A204.1 (cell line): ENCODE data around the gene DTNBP1.
A peak's percentile ranks its signal among the peaks of the same experiment; 100 is the strongest.

Experiments used
- FAIRE-seq: peaks from 2 replicates; lab custom pipeline; 2012; peaks lifted over from hg19 to GRCh38; lab: Jason Lieb, UNC

The DTNBP1 gene, protein sequence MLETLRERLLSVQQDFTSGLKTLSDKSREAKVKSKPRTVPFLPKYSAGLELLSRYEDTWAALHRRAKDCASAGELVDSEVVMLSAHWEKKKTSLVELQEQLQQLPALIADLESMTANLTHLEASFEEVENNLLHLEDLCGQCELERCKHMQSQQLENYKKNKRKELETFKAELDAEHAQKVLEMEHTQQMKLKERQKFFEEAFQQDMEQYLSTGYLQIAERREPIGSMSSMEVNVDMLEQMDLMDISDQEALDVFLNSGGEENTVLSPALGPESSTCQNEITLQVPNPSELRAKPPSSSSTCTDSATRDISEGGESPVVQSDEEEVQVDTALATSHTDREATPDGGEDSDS

DNA sequence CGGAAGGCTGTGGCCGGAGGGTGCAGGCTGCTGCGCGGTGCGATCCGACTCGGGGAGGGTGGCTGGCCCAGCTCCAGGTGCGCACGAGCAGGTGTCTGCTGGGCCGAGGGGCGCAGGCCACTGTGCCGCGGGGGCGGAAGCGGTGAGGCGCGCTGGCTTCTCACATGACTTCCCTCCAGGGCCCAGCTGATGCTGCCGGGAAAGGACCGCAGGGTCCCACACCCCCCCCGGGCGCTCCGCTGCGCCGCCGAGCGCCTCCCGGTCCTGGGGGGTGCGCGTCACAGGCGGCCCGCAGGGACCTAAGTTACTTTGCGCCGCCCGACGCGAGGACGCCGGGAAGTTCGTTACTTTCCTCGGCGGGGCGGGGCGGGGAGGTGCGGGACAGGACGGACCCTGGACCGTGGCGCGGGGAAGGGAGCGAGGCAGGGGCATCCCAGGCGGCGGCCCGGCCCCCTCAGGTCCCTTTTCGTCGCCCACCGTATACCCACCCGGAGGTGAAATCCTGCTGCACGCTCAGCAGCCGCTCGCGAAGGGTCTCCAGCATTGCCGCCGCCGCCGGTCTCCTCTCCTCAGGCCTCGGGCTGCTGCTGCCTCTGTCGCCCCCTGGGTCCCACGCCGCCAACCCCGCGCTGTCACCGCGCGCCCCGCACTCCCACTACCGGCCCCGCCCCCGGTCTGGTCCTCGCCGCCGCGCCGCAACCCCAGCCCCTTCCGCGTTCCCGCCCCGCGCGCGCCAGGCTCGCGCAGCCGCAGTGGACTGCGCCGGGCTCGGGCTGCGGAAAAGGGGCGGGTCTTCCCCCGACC is at the start of gene DTNBP1:
DTNBP1 (minus strand) TSS at position 703 of the 804 bp plus-strand sequence; CDS start at position 544, 159 bp downstream.
- no peak for FAIRE-seq

DNA sequence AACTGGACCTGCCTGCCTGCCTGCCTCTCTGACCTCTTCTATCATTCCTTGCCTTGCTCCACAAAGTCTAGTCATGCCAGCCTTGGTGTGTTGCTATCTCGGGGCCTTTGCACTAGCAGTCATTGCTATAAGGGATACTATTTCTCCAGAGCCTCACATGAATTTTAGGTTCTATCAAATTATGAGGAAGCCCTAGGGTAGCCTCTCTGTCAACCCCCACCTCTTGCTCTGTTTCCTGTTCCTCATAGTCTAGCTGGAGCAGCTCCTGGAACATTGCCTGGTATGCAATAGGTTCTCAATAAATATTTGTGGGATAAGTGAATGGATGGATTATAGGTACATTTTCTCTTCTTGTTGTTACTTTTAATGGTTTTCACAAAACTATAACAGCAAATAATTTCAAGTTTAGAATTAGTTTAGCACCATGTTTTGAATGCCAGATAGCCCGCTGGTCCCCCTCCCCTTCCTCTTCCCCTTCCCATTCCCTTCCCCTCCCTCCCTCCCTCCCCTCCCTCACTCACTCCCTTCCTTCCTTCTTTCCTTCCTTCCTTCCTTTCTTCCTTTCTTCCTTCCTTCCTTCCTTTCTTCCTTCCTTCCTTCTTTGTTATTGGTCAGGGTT is 46.9 kb upstream of the DTNBP1 start:
- FAIRE-seq = no peak

DNA sequence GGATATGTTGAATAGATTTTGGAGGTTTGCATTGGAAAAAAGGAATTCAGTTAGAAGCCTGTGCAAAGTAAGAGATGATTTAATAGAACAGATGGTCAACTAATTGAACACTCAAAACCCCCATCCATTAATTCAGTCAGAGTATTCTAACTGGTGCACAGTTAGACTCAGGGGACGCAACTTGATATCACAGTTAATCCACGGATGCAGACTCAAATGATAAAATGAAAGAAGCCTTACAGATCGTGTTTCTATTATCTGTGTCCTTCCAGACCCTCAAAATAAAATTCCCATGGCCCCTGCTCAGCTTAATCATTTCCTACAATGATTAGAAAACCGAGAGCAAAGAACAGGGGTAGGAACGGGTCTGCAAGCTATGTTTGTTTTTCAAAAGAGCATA is 45.4 kb upstream of the DTNBP1 start:
- FAIRE-seq = no peak

DNA sequence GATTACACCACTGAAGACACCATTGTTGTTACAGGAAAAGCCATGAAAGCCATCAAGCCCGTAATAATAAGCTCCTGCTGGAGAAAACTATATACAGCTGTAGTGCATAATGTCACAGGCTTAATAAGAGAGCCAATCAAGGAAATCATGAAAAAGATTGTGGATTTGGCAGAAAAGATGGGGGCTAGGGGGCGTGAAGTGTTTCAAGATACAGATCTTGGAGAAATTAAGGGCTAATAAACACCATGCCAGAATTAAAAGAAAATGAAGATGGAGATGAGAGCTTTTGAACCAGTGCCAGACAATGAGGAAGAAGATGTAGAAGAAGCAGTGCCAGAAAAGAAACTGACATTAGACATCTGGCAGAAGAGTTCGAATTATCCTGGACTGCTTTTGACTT is 43.2 kb upstream of the DTNBP1 start:
- FAIRE-seq = no peak

DNA sequence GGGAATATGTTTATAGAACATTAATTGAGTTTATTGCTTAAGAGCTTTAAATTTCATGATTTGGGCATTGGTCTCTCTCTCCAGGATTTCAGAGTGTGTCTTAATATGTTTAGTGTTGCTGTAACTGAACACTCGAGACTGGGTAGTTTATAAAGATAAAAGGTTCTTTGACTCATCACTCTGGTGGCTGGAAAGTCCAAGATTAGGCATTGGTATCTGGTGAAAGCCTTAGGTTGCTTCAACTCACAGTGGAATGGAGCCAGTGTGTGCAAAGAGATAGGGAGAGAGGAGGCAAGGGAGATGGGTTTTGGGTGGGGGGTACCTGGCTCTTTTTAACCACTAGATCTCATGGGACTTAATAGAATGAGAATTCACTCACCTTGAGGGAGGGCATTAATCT is 35.6 kb upstream of the DTNBP1 start:
- no peak for FAIRE-seq

DNA sequence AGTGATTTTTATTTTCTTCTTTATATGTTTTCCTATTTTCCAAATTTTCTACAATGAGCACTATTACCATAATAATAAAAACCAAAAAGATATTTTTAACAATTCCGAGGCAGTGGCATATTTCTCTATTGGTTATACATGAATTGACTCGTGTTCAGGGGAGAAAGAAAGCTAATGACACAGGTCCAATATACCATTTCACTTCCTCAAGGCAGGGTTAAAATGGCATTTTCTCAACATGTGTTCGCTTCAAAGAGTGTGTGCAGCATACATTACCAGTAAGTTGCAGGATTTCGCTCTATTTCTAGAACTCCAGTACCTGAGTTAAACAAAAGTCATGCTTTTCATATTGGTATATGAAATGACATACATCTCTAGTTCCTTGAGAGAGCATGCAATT is 35.1 kb upstream of the DTNBP1 start:
- FAIRE-seq = no peak

DNA sequence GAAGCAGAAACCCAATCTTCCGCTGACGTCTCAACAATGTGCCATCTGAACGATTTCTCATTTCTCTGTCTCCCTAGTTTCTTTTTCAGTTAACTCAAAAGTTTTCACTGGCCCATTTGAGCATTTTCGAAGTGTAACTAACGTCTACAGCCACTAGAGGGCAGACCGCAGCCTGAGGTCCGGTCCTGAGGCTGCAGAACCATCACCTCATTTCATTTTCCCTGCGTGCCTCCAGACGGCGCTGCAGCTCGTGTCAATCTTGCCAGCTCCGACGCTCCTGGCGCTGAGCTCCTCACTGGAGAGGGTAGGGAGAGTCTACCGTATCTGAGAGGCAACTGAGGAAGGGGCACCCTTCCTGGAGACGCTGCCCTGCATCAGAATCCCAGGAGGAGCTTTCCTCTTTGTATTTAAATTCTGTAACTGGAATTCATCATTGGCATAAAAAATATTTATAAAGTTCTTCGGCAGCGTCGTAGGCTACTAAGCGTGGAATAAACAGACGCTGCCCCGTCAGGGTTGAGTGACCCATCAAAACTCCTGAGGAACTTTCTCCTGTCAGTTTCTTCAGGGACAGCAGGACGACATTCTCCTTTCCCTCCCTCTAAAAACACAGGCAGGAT is 28.5 kb upstream of the DTNBP1 start:
- peak; percentile 68 for FAIRE-seq

DNA sequence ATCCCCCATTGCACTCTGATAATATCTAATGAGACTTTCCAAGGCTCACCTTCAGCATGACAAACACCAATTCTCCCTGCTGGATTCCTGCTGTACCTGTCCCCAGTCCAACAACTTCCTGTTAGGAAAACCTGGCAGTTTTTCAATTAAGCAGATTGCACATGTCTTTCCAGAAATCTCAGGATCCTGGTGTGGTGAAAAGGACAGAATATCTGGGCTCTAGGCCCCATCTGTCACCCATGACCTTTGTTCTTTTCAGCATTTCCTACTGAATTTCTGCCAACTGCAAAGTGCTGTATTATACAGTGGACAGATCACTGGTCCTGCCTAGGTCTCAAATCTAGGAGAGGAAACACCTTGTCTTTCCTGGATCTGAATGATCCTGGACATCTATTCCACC is 27.7 kb upstream of the DTNBP1 start:
- no peak for FAIRE-seq

DNA sequence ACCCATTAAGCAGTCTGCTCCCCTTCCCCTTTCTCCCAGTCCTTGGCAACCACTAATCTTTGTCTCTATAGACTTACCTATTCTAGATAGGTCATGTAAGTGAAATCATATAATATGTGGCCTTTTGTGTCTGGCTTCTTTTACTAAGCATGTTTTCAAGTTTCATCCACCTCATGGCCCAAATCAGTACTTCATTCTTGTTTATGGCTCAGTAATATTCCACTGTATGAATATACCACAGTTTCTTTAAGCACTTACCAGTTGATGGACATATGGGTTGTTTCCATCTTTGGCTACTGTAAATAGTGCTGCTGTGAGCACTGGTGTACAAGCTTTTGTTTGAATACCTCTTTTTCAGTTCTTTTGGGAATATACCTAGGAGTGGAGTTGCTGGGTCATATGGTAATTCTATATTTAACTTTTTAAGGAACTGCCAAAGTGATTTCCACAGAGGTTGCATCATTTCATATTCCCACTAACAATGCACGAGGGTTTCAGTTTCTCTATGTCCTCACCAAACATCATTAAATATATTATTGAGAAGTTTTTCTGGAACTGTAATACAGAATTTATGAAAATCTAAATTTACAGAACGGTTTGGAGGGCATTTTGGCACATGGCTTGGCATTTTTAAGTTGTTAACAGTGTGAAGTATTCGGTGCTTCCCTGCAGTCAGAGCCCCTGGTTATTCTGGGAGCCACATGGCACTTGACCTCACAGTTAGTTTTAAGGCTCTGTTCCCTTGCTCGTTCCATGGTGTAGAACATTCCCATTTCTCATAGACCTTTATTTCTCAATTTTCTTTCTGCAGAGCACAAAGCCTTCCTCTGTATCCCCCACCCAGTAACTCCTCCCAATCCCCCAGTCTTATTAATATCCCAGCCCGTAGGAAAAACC is 27.0 kb upstream of the DTNBP1 start:
- FAIRE-seq = no peak

DNA sequence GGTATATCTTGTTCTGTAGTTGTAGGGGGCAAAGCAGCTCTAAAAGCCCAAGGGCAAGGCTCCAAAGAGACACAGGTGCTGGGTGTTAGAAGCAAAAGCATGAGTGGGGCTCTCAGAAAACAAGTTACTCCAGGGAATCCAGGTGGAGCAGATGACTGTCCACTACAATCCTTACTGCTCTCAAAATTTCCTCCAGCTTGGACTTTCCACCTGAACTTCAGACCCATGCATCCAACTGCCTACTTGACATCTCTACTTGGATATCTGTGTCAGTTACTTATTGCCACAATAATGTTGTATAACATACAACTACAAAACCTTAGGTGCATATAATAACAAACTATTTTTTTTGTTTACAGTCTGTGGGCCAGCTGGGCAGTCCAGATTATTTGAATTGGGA is 22.8 kb upstream of the DTNBP1 start:
- no peak for FAIRE-seq

DNA sequence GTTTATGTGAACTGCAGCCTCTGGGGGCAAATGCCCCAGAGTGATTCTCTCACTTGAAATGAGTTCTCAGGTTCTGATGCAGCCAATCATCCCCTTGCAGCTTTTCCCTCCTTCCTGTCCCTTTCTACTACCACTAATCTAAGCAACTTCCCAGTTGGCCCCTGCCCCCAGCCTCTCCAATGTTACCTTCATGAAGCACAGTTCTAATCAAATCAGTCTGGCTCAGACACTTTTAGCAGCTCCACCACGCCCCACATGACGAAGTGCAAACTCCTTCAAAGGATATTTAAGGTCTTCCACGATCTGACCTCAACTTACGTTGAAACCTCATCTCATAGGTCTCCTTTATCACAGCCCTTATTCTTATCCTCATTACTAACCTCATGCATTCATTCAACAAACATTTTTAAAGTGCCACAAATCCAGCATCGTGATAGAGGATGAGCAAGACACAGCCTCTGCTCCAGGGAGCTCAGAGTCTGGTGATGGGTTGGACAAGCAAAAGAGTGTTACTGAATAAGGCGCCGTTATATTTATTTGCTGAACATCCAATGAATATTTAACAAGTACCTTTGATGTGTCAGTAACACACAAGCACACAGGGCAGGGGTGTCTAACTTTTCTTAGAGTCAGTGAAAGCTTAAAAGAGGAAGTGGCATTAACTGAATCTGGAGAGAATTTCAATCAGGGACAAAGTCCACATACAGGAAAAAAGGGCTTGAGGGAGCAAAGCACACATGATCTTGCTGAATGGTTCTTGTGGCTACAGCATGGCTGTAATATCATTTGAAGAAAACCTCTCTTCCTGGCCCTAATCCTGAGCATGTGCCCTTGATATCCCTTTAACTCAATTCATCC is 20.4 kb upstream of the DTNBP1 start:
- FAIRE-seq = no peak

DNA sequence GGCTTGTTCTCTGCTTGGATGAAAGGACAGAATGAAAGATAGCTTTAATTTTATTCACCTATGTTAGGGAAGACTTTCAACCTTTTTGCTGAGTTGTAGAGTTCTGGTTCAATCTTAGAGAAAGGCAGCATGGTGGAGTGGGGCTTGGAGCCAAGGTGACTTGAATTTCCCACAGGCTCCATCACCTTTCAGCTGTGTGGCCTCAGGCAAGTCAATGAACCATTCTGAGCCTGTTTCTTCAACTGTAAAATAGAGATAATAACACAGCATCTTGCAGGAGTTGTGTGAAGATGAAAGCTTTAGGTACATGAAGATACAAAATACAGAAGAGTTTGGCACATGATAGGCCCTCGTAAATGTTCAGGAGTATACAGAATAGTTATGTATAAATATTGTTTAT is 19.1 kb upstream of the DTNBP1 start:
- no peak for FAIRE-seq

DNA sequence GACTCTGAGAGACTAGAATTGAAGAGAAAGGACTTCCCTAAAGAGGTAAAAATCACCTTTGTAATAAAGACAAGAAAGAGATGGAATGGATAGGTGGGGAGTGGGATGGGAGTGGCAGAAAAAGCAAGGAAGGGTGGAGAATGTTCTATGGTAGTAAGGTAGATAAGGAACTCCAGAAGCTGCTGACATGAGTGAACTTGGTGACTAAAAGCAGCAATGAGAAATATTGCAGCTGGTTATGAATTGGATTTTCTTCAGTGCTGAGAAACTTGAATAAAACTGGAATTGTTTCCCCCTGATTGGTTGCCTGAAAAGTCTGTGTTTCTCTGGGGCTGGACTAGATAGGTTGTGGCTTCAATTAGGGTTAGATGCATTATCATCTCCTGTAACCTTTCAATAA is 15.7 kb upstream of the DTNBP1 start:
- FAIRE-seq = no peak

DNA sequence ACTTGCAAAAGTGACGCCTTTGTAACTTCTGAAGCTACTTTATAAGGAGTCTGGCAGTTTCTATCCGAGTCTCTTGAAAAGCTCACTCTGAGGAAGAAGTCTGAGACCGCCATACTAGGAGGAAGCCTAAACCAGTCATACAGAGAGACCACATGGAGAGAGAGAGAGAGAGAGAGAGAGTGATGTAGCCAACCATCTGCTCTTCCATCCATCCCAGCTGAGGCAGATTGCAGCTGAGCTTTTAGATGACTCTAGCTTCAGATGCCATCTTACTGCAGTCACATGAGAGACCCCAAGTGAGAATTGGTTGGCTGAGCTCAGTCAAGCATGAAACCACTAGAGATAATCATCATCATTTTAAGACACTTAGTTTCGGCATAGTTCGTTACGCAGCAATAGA is 15.0 kb upstream of the DTNBP1 start:
- FAIRE-seq = no peak

DNA sequence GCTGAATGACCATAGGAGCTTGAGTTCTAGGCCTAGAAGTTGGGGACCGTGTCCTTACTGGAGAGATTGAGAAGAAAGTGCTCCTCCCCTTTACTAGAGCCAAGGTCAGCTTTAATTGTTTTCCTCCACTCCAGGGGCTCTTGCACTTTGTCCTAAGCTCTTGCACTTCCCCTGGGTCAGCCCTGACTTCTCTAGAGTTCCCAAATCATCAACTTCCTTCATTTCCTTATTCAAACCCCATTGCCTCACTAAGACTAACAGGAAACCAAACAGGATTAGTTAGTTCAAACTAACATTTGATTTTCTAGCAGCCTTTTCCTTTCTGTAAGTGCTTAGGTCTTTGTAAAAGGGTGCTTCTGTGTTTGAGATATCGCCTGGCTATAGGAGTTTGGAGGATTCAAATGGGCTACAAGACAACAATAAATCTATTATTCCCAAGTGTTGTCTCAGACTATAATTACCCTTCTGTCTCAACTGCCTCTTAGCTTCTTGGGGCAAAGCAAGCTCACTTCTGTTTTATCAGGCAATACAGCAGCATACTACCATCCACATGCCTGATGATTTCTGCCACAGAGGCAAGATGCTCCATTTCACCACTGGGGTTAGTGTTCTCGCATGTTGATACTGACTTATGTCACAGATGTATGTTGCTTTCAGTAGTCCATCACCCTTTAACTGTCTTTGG is 12.8 kb upstream of the DTNBP1 start:
- no peak for FAIRE-seq

DNA sequence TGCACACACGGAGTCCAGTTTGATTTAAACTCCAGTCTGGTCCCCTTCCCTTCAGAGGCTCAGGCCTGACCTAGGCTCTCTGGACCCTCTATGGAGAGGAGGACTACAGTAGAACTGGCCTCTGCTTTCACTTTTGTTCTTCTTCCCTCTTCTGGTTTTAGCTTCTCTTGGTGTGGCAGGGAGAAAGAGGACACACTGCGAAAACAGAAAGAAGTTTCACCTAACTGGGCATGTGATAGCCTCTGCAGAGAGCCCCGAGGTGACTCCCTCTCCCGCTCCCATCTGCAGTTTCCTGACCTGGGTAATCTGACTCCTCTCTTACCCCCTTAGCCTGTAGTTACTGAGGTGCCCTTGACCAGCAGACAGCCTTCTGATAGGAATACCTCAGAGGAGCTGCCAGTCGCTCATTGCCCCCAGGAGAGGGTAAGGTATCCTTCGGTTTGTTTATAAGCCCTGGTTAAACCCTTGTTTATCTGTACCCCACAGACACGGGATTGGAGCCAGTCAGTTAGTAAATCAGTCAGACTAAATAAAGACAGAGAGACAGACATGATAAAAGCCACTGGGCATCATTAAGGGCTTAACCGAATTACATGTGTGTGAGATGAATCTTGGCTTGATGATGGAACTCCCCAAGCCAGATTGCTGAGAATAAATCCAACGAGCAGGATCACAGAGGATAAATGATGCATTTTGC is 12.0 kb upstream of the DTNBP1 start:
- FAIRE-seq = no peak

DNA sequence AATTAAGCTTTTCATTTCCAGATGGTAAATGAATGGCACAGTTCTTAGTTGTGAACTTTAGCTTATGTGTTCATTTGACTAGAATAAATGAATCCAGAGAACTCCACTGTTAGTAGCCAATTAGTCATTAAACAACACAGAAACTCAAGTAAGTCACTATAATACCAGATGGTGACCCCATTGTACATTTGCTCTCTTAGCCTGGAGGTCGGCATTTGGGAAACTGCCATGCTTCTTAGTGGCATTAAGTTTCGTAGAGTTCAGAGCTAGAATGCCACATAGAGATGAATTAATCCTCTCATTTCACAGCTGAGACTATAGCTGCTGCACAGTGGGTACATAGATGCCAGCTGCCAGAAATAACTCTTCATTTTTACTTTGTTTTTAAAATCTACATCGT is 10.8 kb upstream of the DTNBP1 start:
- no peak for FAIRE-seq

DNA sequence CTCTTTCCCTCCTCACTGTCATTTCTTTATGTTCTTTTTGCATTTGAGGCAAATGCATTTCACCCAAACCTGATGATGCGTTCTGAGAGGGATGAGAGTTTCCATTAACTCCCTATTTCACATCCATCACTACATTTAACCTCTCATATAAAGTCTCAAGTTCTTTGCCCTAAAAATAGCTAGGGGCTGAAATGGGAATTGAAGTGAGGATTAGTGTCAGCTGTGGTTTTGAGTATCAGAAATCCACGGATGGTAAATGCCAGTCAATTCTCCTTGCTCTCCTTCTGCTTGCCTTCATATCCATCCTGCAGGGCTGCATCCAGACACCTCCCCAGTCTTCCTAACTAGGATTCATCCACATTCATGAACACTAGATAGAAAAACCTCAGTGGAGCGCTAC is 10.0 kb upstream of the DTNBP1 start:
- no peak for FAIRE-seq

DNA sequence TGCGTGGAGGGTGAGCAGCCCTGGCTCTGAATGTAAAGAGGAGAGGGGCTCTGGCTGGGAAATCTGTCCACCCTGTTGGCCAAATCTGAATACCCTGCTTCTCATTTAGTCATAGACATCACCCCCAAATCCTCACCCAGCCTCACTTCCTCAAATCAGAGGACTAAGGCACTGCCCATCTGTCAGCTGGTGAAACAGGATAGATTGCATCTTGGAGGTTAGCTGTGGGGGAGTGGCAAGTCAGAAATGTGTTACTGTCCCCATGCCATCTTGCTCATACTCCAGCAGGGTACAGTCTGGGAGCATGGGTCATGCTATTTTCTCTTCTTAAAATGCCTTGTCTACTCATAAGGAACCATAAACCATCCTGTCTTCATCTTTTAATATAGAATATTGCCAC is 9.5 kb upstream of the DTNBP1 start:
- FAIRE-seq = no peak

DNA sequence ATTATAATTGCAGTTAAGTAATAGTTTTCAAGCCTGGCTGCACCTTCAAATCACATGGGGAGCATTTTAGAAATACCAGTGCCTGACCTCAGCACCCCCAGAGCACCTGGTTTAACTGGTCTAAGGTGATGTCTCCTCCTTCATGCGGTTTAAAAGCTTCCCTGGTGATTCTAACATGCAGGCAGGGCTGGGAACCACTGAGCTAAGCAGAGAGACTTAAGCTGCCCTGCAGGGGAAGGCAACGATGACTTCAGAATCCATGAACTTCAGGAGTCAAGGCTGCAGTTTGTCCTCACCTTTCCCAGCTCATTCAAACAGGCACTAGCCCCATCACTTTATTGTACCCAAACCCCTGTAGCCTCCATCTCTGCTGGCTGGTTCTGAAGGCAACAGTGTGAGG is 6.1 kb upstream of the DTNBP1 start:
- FAIRE-seq = no peak
